Glutamatergic neuron (in vitro differentiated cells): Measurements from ENCODE around the gene DGKG. TPM values are rescaled to one million over a fixed set of nuclear protein-coding genes. Genes with fewer than 3 reads are reported as not detected.

Experiments
- DNase-seq: peaks from one replicate; pipeline ENCODE4 v3.0.0; 2022
- H3K27ac Mint-ChIP-seq: one replicate; pipeline ENCODE4 v1.8.0; 2020; ENCODE audit warnings: mild to moderate bottlenecking, mixed read lengths, inconsistent platforms; ENCODE audit not compliant: unreplicated experiment
- H3K27me3 Mint-ChIP-seq: one replicate; pipeline ENCODE4 v1.8.0; 2020; ENCODE audit warnings: mild to moderate bottlenecking, moderate library complexity, mixed read lengths, inconsistent platforms; ENCODE audit not compliant: unreplicated experiment
- H3K36me3 Mint-ChIP-seq: one replicate; pipeline ENCODE4 v1.8.0; 2020; ENCODE audit warnings: mild to moderate bottlenecking, mixed read lengths, inconsistent platforms; ENCODE audit not compliant: unreplicated experiment
- H3K4me1 Mint-ChIP-seq: one replicate; pipeline ENCODE4 v1.8.0; 2020; ENCODE audit warnings: mild to moderate bottlenecking, low read depth, mixed read lengths, inconsistent platforms; ENCODE audit not compliant: unreplicated experiment
- H3K4me3 Mint-ChIP-seq: one replicate; pipeline ENCODE4 v1.8.0; 2020; ENCODE audit warnings: mild to moderate bottlenecking, mixed read lengths, inconsistent platforms; ENCODE audit not compliant: unreplicated experiment
- H3K9me3 Mint-ChIP-seq: one replicate; pipeline ENCODE4 v1.8.0; 2020; ENCODE audit warnings: mild to moderate bottlenecking, moderate library complexity, mixed read lengths, inconsistent platforms; ENCODE audit not compliant: unreplicated experiment
- total RNA-seq: library from RNA; stranded (reverse); fragmentation: NEBNext Ultra II Directional; extraction: Animal tissue kit (Norgen Biotek cat#: 25700); gene quantifications from one replicate; pipeline ENCODE4 v1.2.1, GENCODE V29; 2021; ENCODE audit not compliant: unreplicated experiment
- TF ChIP-seq, protein P1 (sequence below): fragments of 200-600 bp; sonication (generic); IDR thresholded peaks from one replicate; pipeline ENCODE4 v1.5.0; 2021; ENCODE audit not compliant: partially characterized antibody, unreplicated experiment

The DGKG gene
- total RNA-seq, 1 donor from 2014 or later, result 24.1 TPM

GRCh38 chr3:186170516-186170915 is 191.5 kb downstream of the DGKG start:
- Mint-ChIP-seq H3K27me3 (no peaks in the 10 kb centered on the region), H3K4me1 (no peaks in the 10 kb centered on the region), H3K36me3 (no peaks in the 10 kb centered on the region), H3K27ac (no peak overlapping the region), H3K4me3 (no peak overlapping the region), H3K9me3 (no peaks in the 10 kb centered on the region)
- DNase-seq, result no peak
- TF ChIP-seq, protein P1, sequence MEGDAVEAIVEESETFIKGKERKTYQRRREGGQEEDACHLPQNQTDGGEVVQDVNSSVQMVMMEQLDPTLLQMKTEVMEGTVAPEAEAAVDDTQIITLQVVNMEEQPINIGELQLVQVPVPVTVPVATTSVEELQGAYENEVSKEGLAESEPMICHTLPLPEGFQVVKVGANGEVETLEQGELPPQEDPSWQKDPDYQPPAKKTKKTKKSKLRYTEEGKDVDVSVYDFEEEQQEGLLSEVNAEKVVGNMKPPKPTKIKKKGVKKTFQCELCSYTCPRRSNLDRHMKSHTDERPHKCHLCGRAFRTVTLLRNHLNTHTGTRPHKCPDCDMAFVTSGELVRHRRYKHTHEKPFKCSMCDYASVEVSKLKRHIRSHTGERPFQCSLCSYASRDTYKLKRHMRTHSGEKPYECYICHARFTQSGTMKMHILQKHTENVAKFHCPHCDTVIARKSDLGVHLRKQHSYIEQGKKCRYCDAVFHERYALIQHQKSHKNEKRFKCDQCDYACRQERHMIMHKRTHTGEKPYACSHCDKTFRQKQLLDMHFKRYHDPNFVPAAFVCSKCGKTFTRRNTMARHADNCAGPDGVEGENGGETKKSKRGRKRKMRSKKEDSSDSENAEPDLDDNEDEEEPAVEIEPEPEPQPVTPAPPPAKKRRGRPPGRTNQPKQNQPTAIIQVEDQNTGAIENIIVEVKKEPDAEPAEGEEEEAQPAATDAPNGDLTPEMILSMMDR, result no peak

DNA sequence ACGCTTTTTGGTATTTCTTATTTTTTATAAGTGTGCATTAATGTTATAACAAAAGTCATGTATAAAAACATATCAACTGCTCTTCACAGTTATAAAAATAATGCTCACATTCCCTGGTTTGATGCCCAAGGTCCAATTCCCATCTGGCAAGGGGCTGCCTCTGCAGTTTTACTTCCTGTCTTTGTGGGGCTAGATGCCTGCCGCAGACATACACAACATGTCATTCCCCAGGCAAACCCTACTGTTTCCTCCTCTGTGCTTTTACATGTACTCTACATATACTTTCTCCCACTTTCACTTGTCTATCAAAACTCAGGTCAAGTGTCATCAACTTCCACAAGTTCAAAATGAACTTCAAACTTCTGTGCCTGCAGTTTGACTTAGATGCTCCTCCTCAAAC is 192.7 kb downstream of the DGKG start:
- Mint-ChIP-seq H3K36me3 (no peaks in the 10 kb centered on the region), H3K27me3 (no peaks in the 10 kb centered on the region), H3K9me3 (no peaks in the 10 kb centered on the region), H3K4me1 (no peaks in the 10 kb centered on the region), H3K27ac (no peak overlapping the region), H3K4me3 (no peak overlapping the region)
- DNase-seq, result no peak
- TF ChIP-seq, protein P1, result no peak

- Mint-ChIP-seq H3K4me1 (no peaks in the 10 kb centered on the region), H3K9me3 (no peaks in the 10 kb centered on the region), H3K27ac (no peak overlapping the region), H3K36me3 (no peaks in the 10 kb centered on the region), H3K27me3 (no peaks in the 10 kb centered on the region), H3K4me3 (no peak overlapping the region)
- DNase-seq, result no peak
- TF ChIP-seq, protein P1, result no peak
Measured at GRCh38 chr3:186168976-186169375, 193.1 kb downstream of the DGKG start.

DNA sequence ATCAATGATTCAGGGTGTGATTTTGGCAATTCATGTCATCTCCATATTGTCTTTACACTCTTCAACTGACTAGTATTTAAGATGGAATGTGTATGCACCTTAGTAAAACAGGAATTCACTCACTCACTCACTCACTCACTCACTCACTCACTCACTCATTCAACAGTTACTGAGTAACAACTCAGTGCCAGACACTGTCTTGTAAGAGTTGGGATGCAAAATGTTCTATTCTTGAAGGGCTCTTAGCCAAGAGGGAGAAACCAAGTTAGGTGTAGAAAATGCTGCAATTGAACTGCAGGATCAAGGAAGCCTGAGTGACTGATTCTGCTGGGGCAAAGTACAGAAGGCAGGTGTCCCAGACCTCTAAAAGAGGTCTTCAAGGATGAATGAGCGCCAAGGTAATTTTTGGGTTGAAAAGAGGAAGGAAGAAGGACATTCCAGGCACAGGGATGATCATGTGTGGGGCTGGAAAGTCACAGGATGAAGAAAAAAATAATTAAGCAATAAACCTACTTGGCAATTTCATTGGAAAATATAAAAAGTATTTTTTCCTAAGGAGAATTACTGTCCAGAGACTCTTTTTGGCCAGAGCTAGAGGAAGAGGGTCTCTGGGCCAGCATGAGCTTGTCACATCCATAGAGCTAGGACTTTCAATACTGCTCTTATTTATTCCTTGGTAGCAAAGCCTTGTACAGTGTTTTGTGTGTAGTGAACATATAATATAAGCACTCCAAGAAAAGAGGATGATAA is 194.2 kb downstream of the DGKG start:
- H3K9me3 Mint-ChIP-seq, result no peaks in the 10 kb centered on the region
- no peaks in the 10 kb centered on the region for H3K4me1 Mint-ChIP-seq
- H3K27me3 Mint-ChIP-seq, result no peaks in the 10 kb centered on the region
- no peak overlapping the region for H3K27ac Mint-ChIP-seq
- no peaks in the 10 kb centered on the region for H3K36me3 Mint-ChIP-seq
- no peak overlapping the region for H3K4me3 Mint-ChIP-seq
- no peak for DNase-seq
- TF ChIP-seq, protein P1, result no peak

GRCh38 chr3:186166491-186167288 is 195.3 kb downstream of the DGKG start:
- Mint-ChIP-seq H3K4me1 (no peaks in the 10 kb centered on the region), H3K27me3 (no peaks in the 10 kb centered on the region), H3K4me3 (no peak overlapping the region), H3K27ac (no peak overlapping the region), H3K9me3 (no peaks in the 10 kb centered on the region), H3K36me3 (no peaks in the 10 kb centered on the region)
- no peak for DNase-seq
- TF ChIP-seq, protein P1, result no peak
